ENCODE measurements around the gene CARD6. TPM values are rescaled to one million over a fixed set of nuclear protein-coding genes. Genes with fewer than 3 reads are reported as not detected.

The CARD6 gene
- total and polyA plus RNA-seq, 11 donors = 2.2 to 13.0 (median 5.6) TPM

DNA sequence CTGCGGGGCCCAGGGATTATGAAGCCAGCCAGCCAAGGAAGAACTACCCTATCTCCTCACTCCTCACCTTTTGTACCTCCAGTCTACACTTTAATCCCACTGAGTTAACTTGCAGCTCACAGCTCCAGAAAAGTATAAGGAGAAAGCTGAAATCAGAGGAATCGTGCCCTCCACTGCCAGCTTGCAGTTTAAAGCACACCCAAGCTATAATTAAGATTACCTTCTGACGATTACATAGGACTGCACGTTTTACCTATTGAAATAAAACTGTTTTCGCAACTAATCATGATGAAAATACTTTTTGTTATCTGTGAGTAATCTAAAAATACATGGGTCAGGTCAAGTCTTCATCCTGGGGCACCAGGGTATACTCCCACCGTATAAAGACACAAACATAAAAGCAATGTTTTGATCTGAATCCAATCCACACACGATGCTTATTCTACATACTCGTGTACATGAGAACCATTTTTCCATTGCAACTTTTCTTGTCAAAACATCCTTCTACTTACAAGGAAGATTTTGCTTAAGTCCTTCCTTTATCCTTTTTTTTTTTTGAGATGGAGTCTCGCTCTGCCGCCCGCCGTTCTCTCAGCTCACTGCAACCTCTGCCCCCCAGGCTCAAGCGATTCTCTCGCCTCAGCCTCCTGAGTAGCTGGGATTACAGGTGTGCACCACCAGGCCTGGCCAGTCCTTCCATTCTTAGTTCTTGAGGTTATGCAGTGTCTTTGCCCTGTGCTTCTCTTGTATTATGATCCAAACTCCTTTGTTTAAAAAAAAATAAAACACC lies 13.8 kb upstream of the CARD6 start:
- Histone ChIP-seq H3K4me3 (no peak overlapping the region), H3K27ac (no peak overlapping the region), H3K36me3 (peaks cover 2 to 77% (median 67%) of the 10 kb centered on the region in 9 donors), H3K27me3 (no peaks in the 10 kb centered on the region), H3K4me1 (peaks cover 0 to 5% (median 0%) of the 10 kb centered on the region in 12 donors), H3K9me3 (no peaks in the 10 kb centered on the region)
- TF ChIP-seq, protein P1, sequence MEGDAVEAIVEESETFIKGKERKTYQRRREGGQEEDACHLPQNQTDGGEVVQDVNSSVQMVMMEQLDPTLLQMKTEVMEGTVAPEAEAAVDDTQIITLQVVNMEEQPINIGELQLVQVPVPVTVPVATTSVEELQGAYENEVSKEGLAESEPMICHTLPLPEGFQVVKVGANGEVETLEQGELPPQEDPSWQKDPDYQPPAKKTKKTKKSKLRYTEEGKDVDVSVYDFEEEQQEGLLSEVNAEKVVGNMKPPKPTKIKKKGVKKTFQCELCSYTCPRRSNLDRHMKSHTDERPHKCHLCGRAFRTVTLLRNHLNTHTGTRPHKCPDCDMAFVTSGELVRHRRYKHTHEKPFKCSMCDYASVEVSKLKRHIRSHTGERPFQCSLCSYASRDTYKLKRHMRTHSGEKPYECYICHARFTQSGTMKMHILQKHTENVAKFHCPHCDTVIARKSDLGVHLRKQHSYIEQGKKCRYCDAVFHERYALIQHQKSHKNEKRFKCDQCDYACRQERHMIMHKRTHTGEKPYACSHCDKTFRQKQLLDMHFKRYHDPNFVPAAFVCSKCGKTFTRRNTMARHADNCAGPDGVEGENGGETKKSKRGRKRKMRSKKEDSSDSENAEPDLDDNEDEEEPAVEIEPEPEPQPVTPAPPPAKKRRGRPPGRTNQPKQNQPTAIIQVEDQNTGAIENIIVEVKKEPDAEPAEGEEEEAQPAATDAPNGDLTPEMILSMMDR (IDR thresholded peaks at IDR 0.05) = no peak
- ATAC-seq (no peak), DNase-seq (no peak)
- intact Hi-C loops (cut with DNase I) = no loop called here
- 88 to 90% (median 90%) methylated on average over 14 of the region's 14 CpGs for WGBS, 4 donors

DNA sequence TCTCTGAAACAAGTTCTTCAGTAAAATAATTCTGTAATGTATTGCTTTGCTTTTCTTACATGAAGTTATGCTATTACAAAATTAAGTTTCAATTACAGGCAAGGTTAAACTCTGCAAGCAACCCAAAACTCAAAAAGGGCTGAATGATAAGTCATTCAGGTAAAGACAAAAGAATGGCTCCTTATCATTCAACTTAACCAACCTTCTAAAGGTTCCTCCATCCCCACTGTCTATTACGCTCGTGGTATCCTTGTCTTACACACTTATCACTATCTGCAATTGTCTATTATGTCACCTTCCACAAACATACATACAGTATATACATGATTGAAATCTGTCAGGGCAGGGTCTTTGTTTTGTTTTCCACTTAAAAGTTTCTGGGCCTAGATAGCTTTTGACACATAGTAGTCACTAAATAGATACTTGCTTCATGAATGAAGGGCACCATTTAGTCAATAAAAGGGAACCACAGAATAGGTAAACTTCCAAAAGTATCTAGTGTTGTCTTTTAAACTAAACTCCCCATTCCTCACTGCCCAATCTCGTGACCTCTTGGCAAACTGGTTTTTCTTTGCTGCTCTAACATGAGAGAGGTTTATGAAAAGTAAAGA lies 13.0 kb upstream of the CARD6 start:
- no peak for DNase-seq
- intact Hi-C loops (cut with DNase I) = no loop called here
- peaks cover 2 to 84% (median 75%) of the 10 kb centered on the region in 9 donors for H3K36me3 ChIP-seq
- no peak overlapping the region for H3K27ac ChIP-seq
- ATAC-seq = no peak
- 81 to 89% (median 84%) methylated on average over 3 of the region's 3 CpGs for WGBS, 4 donors
- peaks cover 0 to 13% (median 4%) of the 10 kb centered on the region in 12 donors for H3K4me1 ChIP-seq
- H3K27me3 ChIP-seq = no peaks in the 10 kb centered on the region
- TF ChIP-seq, protein P1 (IDR thresholded peaks at IDR 0.05) = no peak
- TF ChIP-seq POLR2A (IDR thresholded peaks at IDR 0.05) = no peak
- H3K4me3 ChIP-seq = no peak overlapping the region
- H3K9me3 ChIP-seq = no peaks in the 10 kb centered on the region

DNA sequence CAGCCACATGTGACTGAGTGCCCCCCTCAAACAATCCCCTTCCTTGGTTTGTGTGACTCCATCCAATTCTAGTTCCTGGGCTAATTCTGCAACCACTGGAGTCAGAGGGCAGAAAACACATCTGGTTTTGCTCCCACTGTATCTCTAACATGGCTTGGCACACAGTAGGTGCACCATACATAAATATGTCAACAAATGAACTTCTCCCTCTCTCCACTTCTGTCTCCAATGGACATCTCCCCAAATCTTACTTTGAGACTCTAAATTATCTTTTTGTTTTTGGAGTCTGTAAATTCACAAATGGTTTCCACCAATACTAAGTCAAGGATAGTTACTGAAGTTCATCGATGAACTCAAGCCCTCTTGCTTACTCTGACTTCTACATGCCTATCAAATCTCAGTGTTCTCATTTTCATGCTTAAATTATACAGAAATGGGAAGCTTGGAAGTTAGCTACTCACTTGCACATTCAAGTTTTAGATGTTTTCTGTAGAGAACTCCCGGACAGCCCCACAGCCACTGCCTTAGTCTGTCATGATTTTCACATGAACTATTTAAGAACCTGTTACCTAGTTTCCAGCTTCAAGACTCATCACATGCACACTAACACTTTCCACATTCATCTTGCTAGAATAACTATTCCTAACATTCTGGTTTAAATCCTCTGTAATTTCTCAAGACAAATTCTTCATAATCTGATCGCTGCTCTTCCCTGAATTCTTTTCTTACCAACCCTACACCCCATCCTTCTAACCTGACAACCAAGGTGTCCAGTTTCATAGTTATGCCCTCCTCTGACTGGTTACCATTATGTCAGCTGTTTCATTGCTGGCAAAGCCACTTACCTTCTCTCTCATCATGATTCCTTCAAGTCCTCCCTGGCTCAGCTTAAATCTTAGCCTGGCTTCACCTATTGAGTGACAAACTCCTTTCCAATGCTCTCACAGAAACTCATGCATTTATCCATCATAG lies 12.2 kb upstream of the CARD6 start:
- peaks cover 0 to 21% (median 13%) of the 10 kb centered on the region in 12 donors for H3K4me1 ChIP-seq
- no peaks in the 10 kb centered on the region for H3K9me3 ChIP-seq
- WGBS, 4 donors = 95 to 97% (median 96%) methylated on average over 3 of the region's 3 CpGs
- H3K36me3 ChIP-seq = peaks cover 2 to 93% (median 83%) of the 10 kb centered on the region in 9 donors
- intact Hi-C loops (cut with DNase I) = no loop called here
- H3K4me3 ChIP-seq = no peak overlapping the region
- no peak for ATAC-seq
- TF ChIP-seq, protein P1 (IDR thresholded peaks at IDR 0.05) = no peak
- TF ChIP-seq POLR2A (IDR thresholded peaks at IDR 0.05) = no peak
- no peak for DNase-seq
- no peak overlapping the region for H3K27ac ChIP-seq
- H3K27me3 ChIP-seq = no peaks in the 10 kb centered on the region
